ENCODE results near the gene GTPBP6. TPM values are rescaled to one million over a fixed set of nuclear protein-coding genes. Genes with fewer than 3 reads are reported as not detected.
A peak's percentile ranks its signal among the peaks of the same experiment; 100 is the strongest.

GTPBP6 gene
- total and polyA plus RNA-seq, 7 donors, result 22.4 to 65.8 (median 36.0) TPM

GRCh38 chrX:356385-357034, 37.9 kb upstream of the GTPBP6 start:
- peaks cover 0 to 17% (median 2%) of the 10 kb centered on the region in 4 donors for H3K36me3 ChIP-seq
- peaks cover 0 to 18% (median 3%) of the 10 kb centered on the region in 4 donors for H3K9me3 ChIP-seq
- no peak overlapping the region for H3K4me3 ChIP-seq
- no peaks in the 10 kb centered on the region for H3K4me1 ChIP-seq
- H3K27me3 ChIP-seq, result no peaks in the 10 kb centered on the region
- DNase-seq, result no peak
- no peak overlapping the region for H3K27ac ChIP-seq
- WGBS, 2 donors, result 89 to 90% methylated on average over 17 of the region's 17 CpGs
- intact Hi-C loops (cut with DNase I), result no loop called here
- no peak for TF ChIP-seq POLR2A (IDR thresholded peaks at IDR 0.05)
- TF ChIP-seq POLR2AphosphoS5 (IDR thresholded peaks at IDR 0.05), result no peak
- TF ChIP-seq EP300 (IDR thresholded peaks at IDR 0.05), result no peak
- TF ChIP-seq CTCF (IDR thresholded peaks at IDR 0.05), result no peak

GRCh38 chrX:355329-356050, 36.9 kb upstream of the GTPBP6 start:
- TF ChIP-seq POLR2A (IDR thresholded peaks at IDR 0.05), result no peak
- TF ChIP-seq CTCF (IDR thresholded peaks at IDR 0.05), result no peak
- no peak for TF ChIP-seq POLR2AphosphoS5 (IDR thresholded peaks at IDR 0.05)
- TF ChIP-seq EP300 (IDR thresholded peaks at IDR 0.05), result no peak
- DNase-seq, result no peak
- H3K4me3 ChIP-seq, result no peak overlapping the region
- H3K4me1 ChIP-seq, result no peaks in the 10 kb centered on the region
- H3K27ac ChIP-seq, result no peak overlapping the region
- H3K9me3 ChIP-seq, result peaks cover 0 to 11% (median 2%) of the 10 kb centered on the region in 4 donors
- 97% methylated on average over 35 of the region's 35 CpGs for WGBS, 2 donors
- H3K36me3 ChIP-seq, result peaks cover 0 to 8% (median 2%) of the 10 kb centered on the region in 4 donors
- intact Hi-C loops (cut with DNase I), result no loop called here
- H3K27me3 ChIP-seq, result no peaks in the 10 kb centered on the region

- no peak for DNase-seq
- H3K4me1 ChIP-seq, result no peaks in the 10 kb centered on the region
- no peak for TF ChIP-seq POLR2A (IDR thresholded peaks at IDR 0.05)
- TF ChIP-seq EP300 (IDR thresholded peaks at IDR 0.05), result no peak
- TF ChIP-seq CTCF (IDR thresholded peaks at IDR 0.05), result no peak
- no peak for TF ChIP-seq POLR2AphosphoS5 (IDR thresholded peaks at IDR 0.05)
- WGBS, 2 donors, result 97% methylated on average over 39 of the region's 39 CpGs
- H3K27me3 ChIP-seq, result no peaks in the 10 kb centered on the region
- no peaks in the 10 kb centered on the region for H3K36me3 ChIP-seq
- no peak overlapping the region for H3K4me3 ChIP-seq
- intact Hi-C loops (cut with DNase I), result no loop called here
- no peaks in the 10 kb centered on the region for H3K9me3 ChIP-seq
- no peak overlapping the region for H3K27ac ChIP-seq
These were observed 35.3 kb upstream of the GTPBP6 start for GRCh38 chrX:353566-354535.

GRCh38 chrX:352582-353314, 34.2 kb upstream of the GTPBP6 start:
- Histone ChIP-seq H3K27me3 (no peaks in the 10 kb centered on the region), H3K27ac (no peak overlapping the region), H3K4me1 (no peaks in the 10 kb centered on the region), H3K36me3 (no peaks in the 10 kb centered on the region), H3K9me3 (no peaks in the 10 kb centered on the region), H3K4me3 (no peak overlapping the region)
- WGBS, 2 donors, result 96 to 97% methylated on average over 39 of the region's 39 CpGs
- peak; percentile 53 for DNase-seq
- TF ChIP-seq POLR2AphosphoS5 (IDR thresholded peaks at IDR 0.05), result no peak
- intact Hi-C loops (cut with DNase I), result no loop called here
